HG03460 (cell line): Measurements from ENCODE around the gene SMCO1.
"Not testable (repeated sequence)": the region's sequence is repeated elsewhere in the genome, so short reads cannot be mapped to it uniquely, and the experiment has no call there.

Source experiments
- ATAC-seq: cut with Tn5 transposase; IDR thresholded peaks from one replicate; pipeline ENCODE4 v1.9.1; 2021; ENCODE audit not compliant: unreplicated experiment

The SMCO1 gene

DNA sequence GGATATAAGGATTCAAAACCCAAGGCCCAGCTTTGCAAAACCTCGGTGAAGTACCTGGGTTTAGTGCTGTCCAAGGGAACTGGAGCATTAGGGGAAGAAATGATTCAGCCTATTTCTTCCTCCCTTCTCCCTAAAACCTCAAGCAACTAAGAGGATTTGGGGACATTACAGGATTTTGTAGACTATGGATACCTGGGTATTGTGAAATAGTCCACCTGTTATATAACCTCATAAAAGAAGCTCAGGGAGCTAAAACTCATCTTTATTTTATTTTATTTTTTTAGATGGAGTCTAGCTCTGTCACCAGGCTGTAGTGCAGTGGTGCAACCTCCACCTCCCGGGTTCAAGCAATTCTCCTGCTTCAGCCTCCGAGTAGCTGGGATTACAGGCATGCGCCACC, 8.7 kb upstream of the SMCO1 start:
- no peak for ATAC-seq

DNA sequence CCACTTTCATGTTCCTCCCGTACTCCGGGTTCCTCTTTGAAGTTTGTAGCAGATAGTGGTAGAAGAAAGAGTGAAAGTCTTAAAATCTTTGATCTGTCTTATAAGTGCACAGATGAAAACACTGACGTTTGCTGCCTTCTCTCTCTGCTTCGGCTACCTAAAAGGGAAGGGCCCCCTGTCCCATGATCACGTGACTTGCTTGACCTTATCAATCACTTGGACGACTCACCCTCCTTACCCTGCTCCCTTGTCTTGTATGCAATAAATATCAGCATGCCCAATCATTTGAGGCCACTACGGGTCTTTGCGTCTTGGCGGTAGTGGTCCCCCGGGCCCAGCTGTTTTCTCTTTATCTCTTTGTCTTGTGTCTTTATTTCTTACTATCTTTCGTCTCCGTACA, 6.1 kb upstream of the SMCO1 start:
- ATAC-seq: not testable (repeated sequence)

DNA sequence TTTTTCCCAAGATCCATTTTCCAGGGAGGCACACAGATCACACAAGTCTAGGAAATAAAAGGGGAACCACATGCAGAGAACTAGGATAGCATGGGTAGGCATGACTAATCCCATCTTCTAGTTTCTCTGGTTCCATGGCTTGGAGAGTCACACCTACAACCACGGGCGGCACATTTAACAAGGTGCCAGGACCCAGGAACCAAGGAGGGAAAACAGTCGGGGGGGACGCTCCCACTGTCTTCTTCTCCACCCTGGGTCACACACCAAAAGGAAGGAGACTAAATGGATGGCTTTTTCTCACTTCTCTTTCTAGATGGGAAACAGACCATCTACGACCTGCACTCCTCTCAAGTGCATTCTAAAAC, 4.6 kb upstream of the SMCO1 start:
- no peak for ATAC-seq

DNA sequence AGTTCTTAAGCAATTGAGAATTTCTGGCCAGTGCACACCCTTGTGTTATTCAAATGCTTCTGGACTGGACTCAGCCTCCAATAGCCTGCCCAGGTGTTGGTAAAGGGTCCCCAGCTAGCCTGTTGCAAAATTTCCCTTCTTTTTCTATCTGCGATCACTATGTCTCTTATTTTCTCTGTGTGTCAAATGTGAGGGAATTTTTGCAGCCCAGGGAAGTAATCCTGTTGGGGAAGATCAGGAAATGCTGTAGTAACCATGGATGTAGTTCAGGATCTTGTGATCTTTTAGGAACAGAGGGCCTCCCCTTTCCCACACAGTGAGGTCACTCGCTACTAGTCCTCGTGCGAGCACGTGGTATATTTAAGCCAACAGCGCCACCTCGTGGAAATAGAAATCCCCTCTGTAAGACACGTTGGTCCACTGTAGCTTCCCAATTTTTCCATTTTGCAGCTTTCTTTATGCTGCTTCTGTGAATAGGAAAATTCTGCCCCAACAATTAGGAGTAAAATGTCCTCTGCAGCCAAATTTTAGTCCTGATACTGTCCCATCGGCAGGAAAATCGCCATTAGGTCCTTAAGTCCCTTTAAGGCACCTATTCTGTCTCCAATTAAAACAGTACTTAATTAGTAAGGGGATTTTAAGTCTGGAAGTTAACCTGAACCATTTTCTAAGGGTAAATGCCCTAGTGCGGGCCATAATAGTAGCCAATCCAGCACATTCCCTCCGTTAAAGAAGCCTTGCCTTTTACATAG, 4.0 kb upstream of the SMCO1 start:
- no peak for ATAC-seq

DNA sequence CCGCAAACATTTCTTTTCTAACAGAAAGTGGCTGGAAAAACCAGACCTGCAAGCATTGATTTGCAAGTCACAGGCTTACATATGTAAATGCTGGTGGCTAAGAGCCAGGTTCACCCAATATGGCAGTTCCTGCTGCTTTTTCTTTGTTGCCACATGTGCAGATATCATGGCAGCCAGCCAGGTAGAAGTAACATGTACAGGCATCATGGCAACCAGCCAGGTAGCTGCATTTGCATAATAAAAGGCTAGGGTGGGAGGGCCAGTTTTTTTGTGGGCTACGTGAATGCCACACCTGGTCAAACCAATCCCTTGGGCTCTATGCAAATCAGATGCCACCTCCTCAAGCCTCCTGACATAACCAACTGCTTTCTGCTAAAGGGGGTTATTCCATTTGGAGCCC, 2.8 kb upstream of the SMCO1 start:
- ATAC-seq: no peak

DNA sequence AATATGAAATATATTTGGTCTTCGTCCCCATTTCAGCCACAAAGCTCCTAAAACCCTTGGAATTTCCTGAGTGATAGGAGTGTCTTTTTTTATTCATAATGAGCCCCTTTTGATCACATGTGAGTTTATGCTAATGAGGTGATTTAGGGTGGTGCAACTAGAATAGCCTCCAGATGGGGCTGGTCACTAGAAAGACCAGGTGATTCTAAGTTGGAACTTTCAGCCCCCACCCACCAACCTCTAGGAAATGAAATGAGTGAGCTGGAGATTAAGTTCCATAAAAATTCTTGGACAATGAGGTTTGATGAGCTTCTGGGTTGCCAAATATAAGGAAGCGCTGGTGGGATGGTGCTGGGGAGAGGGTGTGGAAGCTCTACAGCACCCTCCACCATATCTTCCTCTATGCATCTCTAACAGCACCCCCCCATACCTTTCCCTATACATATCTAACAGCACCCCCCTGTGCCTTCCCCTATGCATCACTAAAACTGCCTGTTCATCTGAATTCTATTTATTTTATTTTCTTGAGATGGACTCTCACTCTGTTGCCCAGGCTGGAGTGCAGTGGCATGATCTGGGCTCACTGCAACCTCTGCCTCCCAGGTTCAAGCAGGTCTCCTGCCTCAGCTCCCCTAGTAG, 2.1 kb upstream of the SMCO1 start:
- ATAC-seq: no peak

DNA sequence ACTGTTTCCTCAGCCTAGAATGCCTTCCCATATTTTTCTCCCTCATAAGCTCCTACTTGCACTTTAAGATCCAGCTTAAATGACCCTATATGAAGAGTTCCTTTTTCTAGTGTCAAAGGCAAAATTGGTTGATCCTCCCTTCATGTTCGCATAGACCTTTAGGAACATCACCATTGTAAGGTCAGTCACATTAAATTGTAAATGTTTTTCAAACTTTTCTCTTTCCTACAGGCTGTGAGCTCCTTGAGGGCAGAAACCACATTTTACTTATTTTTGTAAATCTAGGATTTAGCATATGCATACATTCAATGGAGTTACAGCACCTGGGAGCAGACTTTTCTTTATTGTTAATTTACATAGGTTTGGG, 813 bp downstream of the SMCO1 start:
- no peak for ATAC-seq

DNA sequence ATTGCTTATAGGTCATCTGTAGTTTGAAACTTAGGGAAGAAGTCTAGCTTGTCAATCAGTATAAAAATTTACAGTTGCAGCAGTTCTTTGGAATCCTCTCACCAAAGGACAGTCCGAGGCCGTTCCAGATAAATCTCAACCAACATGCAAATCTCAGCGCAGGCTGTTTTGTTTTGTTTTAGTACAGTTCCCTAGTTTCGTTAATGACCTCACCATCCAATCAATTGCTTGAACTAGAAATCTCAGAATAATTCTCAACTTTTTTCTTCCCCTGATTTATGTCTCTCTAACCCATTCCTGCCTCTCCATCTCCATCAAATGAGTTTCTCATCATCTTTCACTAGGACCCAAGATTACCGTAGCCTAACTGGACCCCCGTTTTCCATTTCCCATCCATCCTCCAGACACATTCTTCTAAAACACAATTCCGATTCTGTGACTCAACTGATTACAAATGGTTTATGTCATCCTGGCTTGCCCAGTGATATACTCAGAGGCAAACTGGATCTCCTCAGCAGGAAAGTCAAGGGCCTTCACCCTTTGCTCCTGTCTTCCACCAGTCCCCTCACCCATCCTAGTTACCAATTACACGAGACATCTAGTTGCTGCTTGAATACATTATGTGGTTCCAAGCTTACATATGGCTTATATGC, 1.3 kb downstream of the SMCO1 start:
- no peak for ATAC-seq

DNA sequence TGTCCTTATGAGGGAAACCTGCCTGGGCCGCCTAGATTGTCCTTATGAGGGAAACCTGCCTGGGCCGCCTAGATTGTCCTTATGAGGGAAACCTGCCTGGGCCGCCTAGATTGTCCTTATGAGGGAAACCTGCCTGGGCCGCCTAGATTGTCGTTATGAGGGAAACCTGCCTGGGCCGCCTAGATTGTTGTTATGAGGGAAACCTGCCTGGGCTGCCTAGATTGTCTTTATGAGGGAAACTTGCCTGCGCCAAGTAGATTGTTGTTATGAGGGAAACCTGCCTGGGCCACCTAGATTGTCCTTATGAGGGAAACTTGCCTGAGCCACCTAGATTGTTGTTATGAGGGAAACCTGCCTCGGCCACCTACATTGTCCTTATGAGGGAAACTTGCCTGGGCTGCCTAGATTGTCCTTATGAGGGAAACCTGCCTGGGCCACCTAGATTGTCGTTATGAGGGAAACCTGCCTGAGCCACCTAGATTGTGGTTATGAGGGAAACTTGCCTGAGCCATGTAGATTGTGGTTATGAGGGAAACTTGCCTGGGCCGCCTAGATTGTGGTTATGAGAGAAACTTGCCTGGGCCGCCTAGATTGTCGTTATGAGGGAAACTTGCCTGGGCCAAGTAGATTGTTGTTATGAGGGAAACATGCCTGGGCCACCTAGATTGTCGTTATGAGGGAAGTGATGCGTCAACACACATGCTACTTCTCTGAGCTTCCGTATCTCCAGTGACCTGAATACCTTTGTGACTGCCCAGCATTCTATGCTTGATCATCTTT, 3.3 kb downstream of the SMCO1 start:
- ATAC-seq: not testable (repeated sequence)

DNA sequence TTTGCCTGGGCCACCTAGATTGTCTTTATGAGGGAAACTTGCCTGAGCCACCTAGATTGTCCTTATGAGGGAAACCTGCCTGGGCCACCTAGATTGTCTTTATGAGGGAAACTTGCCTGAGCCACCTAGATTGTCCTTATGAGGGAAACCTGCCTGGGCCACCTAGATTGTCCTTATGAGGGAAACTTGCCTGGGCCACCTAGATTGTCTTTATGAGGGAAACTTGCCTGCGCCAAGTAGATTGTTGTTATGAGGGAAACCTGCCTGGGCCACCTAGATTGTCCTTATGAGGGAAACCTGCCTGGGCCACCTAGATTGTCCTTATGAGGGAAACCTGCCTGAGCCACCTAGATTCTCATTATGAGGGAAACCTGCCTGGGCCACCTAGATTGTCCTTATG, 4.0 kb downstream of the SMCO1 start:
- ATAC-seq: not testable (repeated sequence)

DNA sequence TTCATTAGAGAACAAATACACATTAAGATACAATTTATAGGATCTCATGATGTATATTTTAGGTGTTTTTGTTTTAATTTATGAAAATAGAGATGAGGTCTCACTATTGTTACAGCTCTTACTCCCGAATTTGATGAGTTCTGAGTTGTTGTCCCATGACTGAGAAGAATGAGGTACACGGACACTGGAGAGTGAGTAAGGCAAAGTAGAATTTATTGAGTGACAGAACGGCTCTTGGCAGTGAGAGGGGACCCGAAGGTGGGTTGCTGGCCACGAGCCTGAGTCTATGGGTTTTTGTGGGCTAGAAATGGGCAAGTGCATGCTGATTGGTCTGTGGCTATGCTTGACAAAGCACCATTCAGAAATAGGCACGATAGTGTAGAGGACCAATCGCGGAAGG, 8.5 kb downstream of the SMCO1 start:
- no peak for ATAC-seq

DNA sequence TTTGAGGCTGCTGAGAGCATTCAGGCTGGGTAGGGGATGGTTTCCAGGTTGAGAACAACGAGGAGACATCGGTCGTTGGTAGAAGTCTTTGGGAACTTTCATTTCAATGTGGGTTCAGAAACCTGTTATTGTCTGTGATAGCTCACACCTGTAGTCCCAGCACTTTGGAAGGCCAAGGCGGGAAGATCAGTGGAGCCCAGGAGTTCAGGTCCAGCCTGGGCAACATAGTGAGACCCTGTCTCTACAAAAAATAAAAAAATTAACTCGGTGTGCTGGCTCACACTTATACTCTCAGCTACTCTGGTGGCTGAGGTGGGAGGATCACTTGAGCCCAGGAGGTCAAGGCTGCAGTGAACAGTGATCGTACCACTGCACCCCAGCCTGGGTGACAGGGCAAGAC, 10.6 kb downstream of the SMCO1 start:
- no peak for ATAC-seq

DNA sequence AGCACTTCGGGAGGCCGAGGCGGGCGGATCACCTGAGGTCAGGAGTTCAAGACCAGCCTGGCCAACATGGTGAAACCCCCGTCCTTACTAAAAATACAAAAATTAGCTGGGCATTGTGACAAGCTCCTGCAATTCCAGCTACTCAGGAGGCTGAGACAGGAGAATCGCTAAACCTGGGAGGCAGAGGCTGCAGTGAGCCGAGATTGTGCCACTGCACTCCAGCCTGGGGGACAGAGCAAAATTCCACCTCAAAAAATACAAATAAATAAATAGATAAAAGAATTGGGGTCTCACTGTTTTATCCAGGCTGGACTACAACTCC, 11.1 kb downstream of the SMCO1 start:
- not testable (repeated sequence) for ATAC-seq

DNA sequence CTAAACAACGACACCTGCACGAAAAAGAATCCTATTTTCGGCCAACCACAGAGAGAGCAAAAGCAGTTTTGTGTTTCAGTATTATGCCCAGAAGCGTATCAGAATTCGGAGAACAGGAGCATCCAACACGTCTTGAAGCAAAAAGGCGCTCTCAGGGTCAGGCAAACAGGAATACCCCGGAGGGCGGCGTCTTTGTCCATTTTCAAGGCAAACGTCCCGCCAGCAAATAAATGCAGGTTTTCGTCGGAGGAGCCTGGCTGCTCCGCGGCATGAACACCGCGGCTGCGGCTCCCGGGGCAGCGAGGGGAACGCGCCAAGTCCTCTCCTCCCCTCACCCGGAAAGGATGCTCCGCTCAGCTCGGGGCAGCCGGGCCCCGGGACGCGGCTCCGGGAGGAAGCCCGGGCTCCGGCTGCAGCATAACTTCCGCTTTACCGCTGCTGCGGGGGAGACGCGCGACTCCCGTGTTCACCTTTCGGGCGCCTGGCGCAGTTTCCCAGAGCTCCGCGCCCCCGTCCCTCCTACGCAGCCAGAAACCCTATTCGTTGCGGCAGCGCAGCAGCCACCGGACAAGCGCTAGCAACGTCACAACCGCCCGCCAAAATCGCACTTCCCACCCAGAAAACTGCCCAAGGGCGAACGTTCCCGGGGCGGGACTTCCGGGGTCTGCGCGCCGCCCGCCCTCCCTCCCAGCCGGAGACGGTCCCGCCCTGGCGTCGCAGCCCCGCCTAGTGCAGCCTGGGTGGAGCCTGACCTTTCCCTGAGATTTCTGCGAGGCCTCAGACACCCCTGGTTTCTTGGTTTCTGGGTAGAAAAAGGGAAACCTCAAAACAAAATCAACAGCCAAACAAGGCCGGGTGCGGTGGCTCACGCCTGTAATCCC, 11.7 kb downstream of the SMCO1 start, which contains the start of gene RNF168:
RNF168 (minus strand) TSS at position 573 of the 881 bp plus-strand sequence. CDS start 595 bp downstream, outside the sequence.
- ATAC-seq: peak; percentile 71

DNA sequence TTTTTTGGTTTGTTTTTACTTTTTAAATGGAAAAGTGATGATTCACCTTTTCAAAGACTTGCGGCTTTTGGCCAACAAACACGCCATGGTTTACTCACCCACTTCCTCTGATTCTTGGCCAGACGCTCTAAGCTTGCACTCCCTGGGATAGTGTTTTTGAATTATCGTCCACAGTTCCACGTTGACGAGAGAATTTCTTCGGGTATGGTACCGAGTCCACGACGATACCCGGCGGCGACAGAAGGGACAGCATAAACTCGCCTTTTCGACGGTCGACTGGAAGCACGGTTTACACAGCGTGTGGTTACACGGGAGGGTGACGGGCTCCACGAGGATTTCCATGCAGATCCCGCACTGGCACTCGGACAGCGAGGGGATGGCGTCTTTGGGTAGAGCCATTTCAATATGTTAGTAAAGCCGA, 12.4 kb downstream of the SMCO1 start:
- peak; percentile 8 for ATAC-seq

DNA sequence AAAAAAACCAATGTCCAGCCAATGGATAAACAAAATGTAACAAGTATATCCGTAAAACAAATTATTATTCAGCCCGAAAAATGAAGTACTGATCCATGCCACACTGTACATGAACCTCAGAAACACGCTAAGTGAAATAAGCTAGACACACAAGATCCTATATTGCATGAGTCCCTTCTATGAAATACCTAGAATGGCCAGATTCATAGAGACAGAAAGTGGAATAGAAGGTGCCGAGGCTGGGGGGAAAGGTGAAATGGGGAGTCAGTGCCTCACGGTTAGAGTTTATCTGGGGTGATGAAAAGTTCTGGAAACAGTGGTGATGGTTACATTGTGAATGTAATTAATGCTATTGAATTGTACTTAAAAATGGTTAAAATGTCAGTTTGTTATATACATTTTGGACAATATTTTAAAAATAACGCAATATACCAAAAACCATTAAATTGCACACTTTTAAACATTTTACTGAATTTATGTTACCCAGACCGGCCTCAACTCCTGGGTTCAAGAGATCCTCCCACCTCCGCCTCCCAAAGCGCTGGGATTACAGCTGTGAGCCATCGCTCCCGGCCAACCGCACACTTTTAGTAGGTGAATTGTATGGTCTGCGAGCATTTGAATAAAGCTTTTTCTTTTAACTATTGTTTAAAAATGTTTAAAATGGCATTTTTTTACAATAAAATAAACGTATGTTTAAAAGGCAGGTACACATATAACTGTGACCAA, 13.7 kb downstream of the SMCO1 start:
- ATAC-seq: no peak

DNA sequence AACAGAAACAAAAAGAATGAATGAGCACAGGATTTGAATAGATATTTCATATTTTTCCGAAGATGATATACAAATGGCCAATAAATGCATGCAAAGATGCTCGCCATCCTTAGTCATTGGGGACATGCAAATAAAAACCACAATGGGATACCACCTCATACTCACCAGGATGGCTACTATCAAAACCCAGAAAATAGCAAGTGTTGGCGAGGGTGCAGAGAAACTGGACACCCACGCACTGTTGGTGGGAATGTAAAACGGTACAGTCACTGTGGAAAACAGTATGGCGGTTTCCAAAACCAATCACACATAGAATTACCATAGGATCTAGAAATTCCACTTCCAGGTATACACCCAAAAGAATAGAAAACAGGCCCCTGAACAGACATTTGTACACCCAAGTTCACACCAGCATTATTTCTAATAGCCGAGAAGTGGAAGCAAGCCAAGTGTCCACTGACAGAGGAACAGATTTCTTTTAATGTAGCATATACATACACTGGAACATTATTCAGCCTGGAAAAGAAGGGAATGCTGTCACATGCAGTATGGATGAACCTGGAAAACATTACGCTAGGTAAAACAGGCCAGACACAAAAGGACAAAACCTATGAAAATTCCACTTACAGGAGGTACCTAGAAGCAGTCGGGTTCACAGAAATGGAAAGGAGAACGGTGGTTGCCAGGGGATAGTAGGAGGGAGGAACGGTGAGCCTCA, 15.2 kb downstream of the SMCO1 start:
- no peak for ATAC-seq

DNA sequence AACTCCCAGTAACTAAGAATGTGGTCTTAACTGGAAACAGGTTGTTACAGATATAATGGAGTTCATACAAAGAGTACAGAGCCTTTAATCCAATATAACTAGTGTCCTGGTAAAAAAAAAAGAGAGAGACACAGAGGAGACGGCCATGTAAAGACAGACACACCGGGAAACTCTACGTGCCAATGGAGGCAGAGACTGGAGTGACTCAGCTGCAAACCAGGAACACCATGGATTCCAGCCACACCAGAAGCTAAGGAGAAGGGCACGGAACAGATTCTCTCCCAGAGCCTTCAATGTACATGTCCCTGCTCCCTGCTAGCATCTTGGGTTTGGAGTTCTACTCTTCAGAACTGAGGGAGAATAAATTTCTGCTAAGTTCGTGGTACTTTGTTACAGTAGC, 16.1 kb downstream of the SMCO1 start:
- no peak for ATAC-seq

DNA sequence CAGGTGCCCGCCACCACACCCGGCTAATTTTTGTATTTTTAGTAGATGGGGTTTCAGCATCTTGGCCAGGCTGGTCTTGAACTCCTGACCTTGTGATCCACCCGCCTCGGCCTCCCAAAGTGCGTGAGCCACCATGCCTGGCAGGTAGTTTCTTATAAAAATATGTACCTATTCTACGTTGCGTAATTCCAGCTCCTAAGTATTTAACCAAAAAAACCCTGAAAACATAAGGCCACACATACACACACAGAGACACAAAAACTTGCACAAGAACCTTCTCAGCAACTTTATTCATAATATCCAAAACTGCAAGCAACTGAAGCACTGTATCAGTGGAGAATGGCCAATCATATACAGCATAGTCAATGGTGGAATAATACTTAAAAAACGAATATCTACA, 16.8 kb downstream of the SMCO1 start:
- ATAC-seq: no peak
